SJSA1 (cell line): Measurements from ENCODE around the gene ATP6V0E2. TPM values are rescaled to one million over a fixed set of nuclear protein-coding genes. Genes with fewer than 3 reads are reported as not detected.

ENCODE experiments used
- DNase-seq, 2 experiments: peaks; one replicate each; pipeline ENCODE4 v3.0.0-alpha.2; 2015 to 2020; ENCODE audit warnings: low spot score in 2 of 2, low read depth in 1 of 2
- H3K27ac ChIP-seq: fragments of 250-450 bp; sonication (Bioruptor Pico); 2 replicates; pipeline ENCODE4 v1.5.1; 2020; ENCODE audit warnings: mild to moderate bottlenecking, moderate library complexity
- H3K27me3 ChIP-seq: fragments of 250-450 bp; sonication (Bioruptor Pico); replicated peaks from 2 replicates; pipeline ENCODE4 v1.5.1; 2020; ENCODE audit warnings: mild to moderate bottlenecking, moderate library complexity
- H3K36me3 ChIP-seq: fragments of 250-450 bp; sonication (Bioruptor Pico); 2 replicates; pipeline ENCODE4 v1.5.1; 2020; ENCODE audit warnings: mild to moderate bottlenecking
- H3K4me1 ChIP-seq: fragments of 250-450 bp; sonication (Bioruptor Pico); replicated peaks from 2 replicates; pipeline ENCODE4 v1.6.1; 2021; ENCODE audit warnings: mild to moderate bottlenecking
- H3K4me3 ChIP-seq: fragments of 250-450 bp; sonication (Bioruptor Pico); 2 replicates; pipeline ENCODE4 v1.5.1; 2020; ENCODE audit warnings: mild to moderate bottlenecking
- H3K9me3 ChIP-seq: fragments of 250-450 bp; sonication (Bioruptor Pico); replicated peaks from 2 replicates; pipeline ENCODE4 v1.5.1; 2020; ENCODE audit warnings: mild to moderate bottlenecking
- total RNA-seq: library from RNA; depleted of rRNA; stranded (reverse); fragments of >200 nt; shearing (Covaris generic); gene quantifications from 2 replicates; pipeline ENCODE4 v1.2.3, GENCODE V29; 2014

The ATP6V0E2 gene
- total RNA-seq, 1 experiment from 2014 or later = 2.1 TPM

- 0 out of 2 replicates have a peak, but pooled peaks cover 4% of the 10 kb centered on the region for H3K27me3 ChIP-seq
- no peaks in the 10 kb centered on the region for H3K4me1 ChIP-seq
- H3K27ac ChIP-seq = no peak overlapping the region
- H3K4me3 ChIP-seq = no peak overlapping the region
- H3K36me3 ChIP-seq = no peaks in the 10 kb centered on the region
- no peak for DNase-seq
- no peaks in the 10 kb centered on the region for H3K9me3 ChIP-seq
These were observed 27.2 kb upstream of the ATP6V0E2 start for GRCh38 chr7:149846436-149847046.

- peaks cover 17% of the 10 kb centered on the region for H3K4me1 ChIP-seq
- no peaks in the 10 kb centered on the region for H3K9me3 ChIP-seq
- no peak overlapping the region for H3K4me3 ChIP-seq
- no peaks in the 10 kb centered on the region for H3K36me3 ChIP-seq
- DNase-seq = no peak
- no peaks in the 10 kb centered on the region for H3K27me3 ChIP-seq
- no peak overlapping the region for H3K27ac ChIP-seq
These were observed 24.6 kb upstream of the ATP6V0E2 start for GRCh38 chr7:149849174-149849573.

- H3K4me3 ChIP-seq = no peak overlapping the region
- no peaks in the 10 kb centered on the region for H3K27me3 ChIP-seq
- H3K36me3 ChIP-seq = no peaks in the 10 kb centered on the region
- H3K27ac ChIP-seq = no peak overlapping the region
- peaks cover 27% of the 10 kb centered on the region for H3K4me1 ChIP-seq
- DNase-seq = no peak
- H3K9me3 ChIP-seq = no peaks in the 10 kb centered on the region
These were observed 23.7 kb upstream of the ATP6V0E2 start for GRCh38 chr7:149850007-149850594.

GRCh38 chr7:149850716-149851115 is 23.1 kb upstream of the ATP6V0E2 start:
- H3K27me3 ChIP-seq = no peaks in the 10 kb centered on the region
- peaks cover 33% of the 10 kb centered on the region for H3K4me1 ChIP-seq
- no peak overlapping the region for H3K4me3 ChIP-seq
- DNase-seq = no peak
- H3K9me3 ChIP-seq = no peaks in the 10 kb centered on the region
- H3K27ac ChIP-seq = no peak overlapping the region
- H3K36me3 ChIP-seq = no peaks in the 10 kb centered on the region

GRCh38 chr7:149851449-149851848 is 22.3 kb upstream of the ATP6V0E2 start:
- DNase-seq = no peak
- no peaks in the 10 kb centered on the region for H3K9me3 ChIP-seq
- no peak overlapping the region for H3K4me3 ChIP-seq
- H3K27ac ChIP-seq = no peak overlapping the region
- no peaks in the 10 kb centered on the region for H3K27me3 ChIP-seq
- no peaks in the 10 kb centered on the region for H3K36me3 ChIP-seq
- H3K4me1 ChIP-seq = peaks cover 35% of the 10 kb centered on the region

- no peaks in the 10 kb centered on the region for H3K27me3 ChIP-seq
- H3K4me1 ChIP-seq = peaks cover 35% of the 10 kb centered on the region
- H3K4me3 ChIP-seq = no peak overlapping the region
- H3K36me3 ChIP-seq = no peaks in the 10 kb centered on the region
- no peaks in the 10 kb centered on the region for H3K9me3 ChIP-seq
- peak overlapping the region; percentile 71 for H3K27ac ChIP-seq
- peak; percentile 66 to 75 for DNase-seq
These were observed 20.6 kb upstream of the ATP6V0E2 start for GRCh38 chr7:149853157-149853556.

GRCh38 chr7:149854611-149855360 is 19.0 kb upstream of the ATP6V0E2 start:
- no peaks in the 10 kb centered on the region for H3K9me3 ChIP-seq
- no peak overlapping the region for H3K27ac ChIP-seq

GRCh38 chr7:149855361-149856305 is 18.1 kb upstream of the ATP6V0E2 start:
- H3K27me3 ChIP-seq = no peaks in the 10 kb centered on the region
- peaks cover 35% of the 10 kb centered on the region for H3K4me1 ChIP-seq
- H3K36me3 ChIP-seq = no peaks in the 10 kb centered on the region
- DNase-seq = peak; percentile 62 to 70
- no peaks in the 10 kb centered on the region for H3K9me3 ChIP-seq
- H3K27ac ChIP-seq = no peak overlapping the region
- no peak overlapping the region for H3K4me3 ChIP-seq

More at GRCh38 chr7:149854611-149855360, 19.0 kb upstream of the ATP6V0E2 start:
- Histone ChIP-seq H3K4me3 (no peak overlapping the region), H3K4me1 (peaks cover 35% of the 10 kb centered on the region), H3K36me3 (no peaks in the 10 kb centered on the region), H3K27me3 (no peaks in the 10 kb centered on the region)
- DNase-seq = peak in 1 of 2 experiments; percentile 11

GRCh38 chr7:149856583-149856982 is 17.2 kb upstream of the ATP6V0E2 start:
- no peak for DNase-seq
- Histone ChIP-seq H3K4me1 (peaks cover 35% of the 10 kb centered on the region), H3K27me3 (no peaks in the 10 kb centered on the region), H3K36me3 (no peaks in the 10 kb centered on the region), H3K4me3 (no peak overlapping the region), H3K9me3 (no peaks in the 10 kb centered on the region), H3K27ac (no peak overlapping the region)

- peaks cover 16% of the 10 kb centered on the region for H3K4me1 ChIP-seq
- H3K9me3 ChIP-seq = no peaks in the 10 kb centered on the region
- no peak overlapping the region for H3K4me3 ChIP-seq
- no peaks in the 10 kb centered on the region for H3K27me3 ChIP-seq
- no peaks in the 10 kb centered on the region for H3K36me3 ChIP-seq
- no peak overlapping the region for H3K27ac ChIP-seq
- DNase-seq = no peak
These were observed 14.4 kb upstream of the ATP6V0E2 start for GRCh38 chr7:149859369-149859768.

GRCh38 chr7:149859876-149860275 is 13.9 kb upstream of the ATP6V0E2 start:
- no peak for DNase-seq
- H3K27me3 ChIP-seq = no peaks in the 10 kb centered on the region
- H3K36me3 ChIP-seq = no peaks in the 10 kb centered on the region
- H3K4me3 ChIP-seq = no peak overlapping the region
- H3K27ac ChIP-seq = no peak overlapping the region
- peaks cover 11% of the 10 kb centered on the region for H3K4me1 ChIP-seq
- H3K9me3 ChIP-seq = no peaks in the 10 kb centered on the region

- no peak overlapping the region for H3K4me3 ChIP-seq
- no peaks in the 10 kb centered on the region for H3K36me3 ChIP-seq
- H3K9me3 ChIP-seq = no peaks in the 10 kb centered on the region
- H3K27me3 ChIP-seq = no peaks in the 10 kb centered on the region
- H3K4me1 ChIP-seq = no peaks in the 10 kb centered on the region
- no peak overlapping the region for H3K27ac ChIP-seq
- no peak for DNase-seq
These were observed 12.7 kb upstream of the ATP6V0E2 start for GRCh38 chr7:149860821-149861727.

- Histone ChIP-seq H3K9me3 (no peaks in the 10 kb centered on the region), H3K36me3 (no peaks in the 10 kb centered on the region), H3K4me3 (no peak overlapping the region), H3K27ac (no peak overlapping the region), H3K27me3 (no peaks in the 10 kb centered on the region), H3K4me1 (peaks cover 3% of the 10 kb centered on the region)
- DNase-seq = no peak
These were observed 12.1 kb upstream of the ATP6V0E2 start for GRCh38 chr7:149861728-149862045.
